ENCODE results near the gene CCDC194.

Gene CCDC194

DNA sequence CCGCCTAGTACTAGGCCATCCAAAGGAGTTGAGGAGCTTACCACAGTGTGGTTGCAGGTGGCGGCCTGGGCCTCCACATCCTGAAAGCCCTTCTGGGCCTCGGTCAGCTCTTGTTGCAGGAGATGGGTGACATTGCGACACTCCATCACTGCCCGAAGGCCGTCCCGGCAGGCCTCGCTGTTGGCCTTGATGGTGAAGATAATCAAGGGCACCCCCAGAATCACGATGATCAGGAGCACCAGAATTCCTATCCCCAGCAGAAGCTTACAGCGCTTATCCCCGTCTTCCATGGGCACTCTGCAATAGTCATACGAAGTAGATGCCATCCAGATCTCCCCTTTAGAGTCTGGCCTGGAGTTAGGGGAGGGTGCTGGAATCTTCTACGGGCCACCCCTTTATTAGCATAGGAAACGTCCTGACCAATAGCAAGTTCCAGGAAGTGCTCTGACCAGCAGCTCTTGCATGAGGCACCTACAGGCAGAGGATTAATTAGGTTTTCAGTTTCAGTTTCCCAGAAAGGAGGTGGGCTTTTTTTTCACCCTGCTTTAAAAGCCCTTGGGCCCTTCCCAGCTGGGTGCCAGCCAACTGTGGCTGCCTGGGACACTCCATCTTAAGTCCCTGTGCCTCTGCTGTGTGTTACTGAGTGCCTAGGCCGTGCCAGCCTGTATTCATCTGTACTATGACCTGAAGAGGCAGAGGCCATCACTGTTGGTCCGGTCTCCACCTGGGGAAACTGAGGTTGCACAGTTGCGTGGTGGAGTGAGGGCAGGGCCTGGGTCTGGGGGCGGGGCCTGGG is 11.5 kb upstream of the CCDC194 start, which contains the start of gene BST2:
BST2 (minus strand) TSS at position 381 of the 796 bp plus-strand sequence; CDS start at position 326, 55 bp downstream.
- no peak for DNase-seq (ENCODE audit: low spot score)

GRCh38 chr19:17404621-17405249 is 10.7 kb upstream of the CCDC194 start:
- DNase-seq (ENCODE audit: low spot score), result no peak

GRCh38 chr19:17404015-17404414 is 10.0 kb upstream of the CCDC194 start:
- no peak for DNase-seq (ENCODE audit: low spot score)

GRCh38 chr19:17402982-17403855 is 9.2 kb upstream of the CCDC194 start:
- no peak for DNase-seq (ENCODE audit: low spot score)

GRCh38 chr19:17401628-17402027 is 7.6 kb upstream of the CCDC194 start:
- no peak for DNase-seq (ENCODE audit: low spot score)

GRCh38 chr19:17398902-17399527 is 5.0 kb upstream of the CCDC194 start:
- DNase-seq (ENCODE audit: low spot score), result no peak

- no peak for DNase-seq (ENCODE audit: low spot score)
Measured at GRCh38 chr19:17394891-17395415, 957 bp upstream of the CCDC194 start.

- no peak for DNase-seq (ENCODE audit: low spot score)
Measured at GRCh38 chr19:17393002-17393401, 994 bp downstream of the CCDC194 start.

DNA sequence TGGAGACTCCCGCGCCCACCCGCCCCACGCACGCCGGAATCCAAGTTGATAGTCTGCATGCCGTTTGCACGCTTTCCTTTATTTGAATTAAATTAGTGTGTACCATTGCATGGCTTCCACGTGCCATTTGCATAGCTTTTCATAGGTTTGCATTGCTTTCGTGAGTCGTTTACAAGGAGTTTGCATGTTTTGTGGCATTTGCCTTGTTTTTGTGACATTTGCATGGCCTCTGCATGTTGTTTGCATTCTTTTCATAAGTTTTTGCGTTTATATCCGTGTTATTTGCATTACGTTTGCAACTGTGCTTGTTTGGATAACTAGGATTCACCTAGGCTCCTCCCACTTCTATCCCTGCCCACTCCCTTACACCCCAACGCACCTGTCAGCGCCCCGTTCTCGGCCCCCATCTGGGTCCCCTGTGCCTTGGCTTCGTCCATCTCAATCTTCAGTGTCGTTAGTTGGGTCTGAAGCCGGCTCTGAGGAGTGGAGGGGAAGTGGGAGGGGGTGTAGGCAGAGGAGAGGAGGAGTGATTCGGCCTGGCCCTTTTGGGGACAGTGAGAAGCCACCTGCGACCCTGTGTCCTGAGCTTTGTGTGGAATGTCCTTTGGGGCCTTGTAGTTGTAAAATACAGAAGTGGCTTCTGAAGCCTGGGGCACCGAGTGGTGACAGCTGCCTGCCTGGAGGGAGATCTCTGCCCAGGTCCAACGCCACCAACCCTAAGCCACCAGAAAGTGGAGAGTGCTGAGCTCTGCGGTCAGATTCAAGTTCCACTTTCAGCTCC is 2.4 kb downstream of the CCDC194 start:
- no peak for DNase-seq (ENCODE audit: low spot score)

DNA sequence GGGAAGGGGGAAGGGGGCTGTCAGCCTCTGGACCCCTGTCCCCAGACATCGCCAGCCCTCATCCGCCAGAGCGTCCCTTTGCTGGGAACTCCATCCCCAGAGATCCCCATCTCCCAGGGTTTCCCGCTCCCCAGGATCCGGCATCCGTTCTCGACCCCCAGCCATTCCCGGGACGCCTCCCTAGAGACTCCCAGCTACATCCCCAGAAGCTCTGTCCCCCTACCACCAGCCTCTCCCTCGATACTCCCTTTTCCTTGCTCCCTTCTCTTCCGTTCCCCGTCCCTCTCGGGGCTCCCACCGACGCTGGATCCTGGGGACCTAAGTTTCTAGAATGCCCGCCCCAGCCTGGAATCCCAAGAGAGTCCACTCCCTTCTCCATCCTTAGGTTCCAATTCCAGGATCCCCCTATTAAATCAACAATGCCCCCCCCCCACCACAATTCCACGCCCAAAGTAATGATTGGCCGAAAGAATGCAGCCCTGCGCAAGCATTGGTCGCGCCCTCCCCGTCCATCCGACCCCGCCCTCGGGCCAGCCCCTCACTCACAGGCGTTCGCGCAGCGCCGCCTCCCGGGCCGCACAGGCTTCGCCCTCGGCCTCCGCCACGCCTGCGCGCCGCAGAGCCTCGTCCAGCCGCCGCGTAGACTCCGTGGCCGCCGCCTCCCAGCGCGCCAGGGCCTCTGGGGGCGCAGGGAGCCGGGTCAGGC is 3.2 kb downstream of the CCDC194 start:
- DNase-seq (ENCODE audit: low spot score), result peak; percentile 93

GRCh38 chr19:17389957-17390664 is 3.9 kb downstream of the CCDC194 start:
- no peak for DNase-seq (ENCODE audit: low spot score)

- no peak for DNase-seq (ENCODE audit: low spot score)
Measured at GRCh38 chr19:17389288-17389687, 4.7 kb downstream of the CCDC194 start.

- no peak for DNase-seq (ENCODE audit: low spot score)
Measured at GRCh38 chr19:17385878-17386611, 8.0 kb downstream of the CCDC194 start.

GRCh38 chr19:17380426-17381138 is 13.4 kb downstream of the CCDC194 start:
- DNase-seq (ENCODE audit: low spot score), result no peak

DNA sequence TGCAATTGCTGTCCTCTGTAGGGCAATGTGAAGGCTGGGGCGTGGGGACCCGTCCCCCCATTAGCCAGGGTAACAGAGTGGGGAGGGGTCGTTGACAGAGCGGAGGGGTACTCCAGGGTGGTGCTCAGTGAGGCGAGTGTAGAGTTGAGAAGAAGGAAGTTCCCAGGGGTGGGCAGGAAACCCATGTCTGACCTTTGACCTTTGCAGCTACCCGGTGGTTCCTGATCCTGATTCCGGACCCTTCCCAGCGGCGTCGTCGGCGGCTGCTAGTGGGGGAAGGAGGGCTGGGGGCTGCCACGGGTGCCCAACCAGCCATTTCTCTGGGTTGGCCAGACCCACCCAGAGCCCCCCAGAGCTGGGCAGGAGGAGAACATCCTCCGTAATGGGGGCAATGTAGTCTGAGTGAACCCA is 14.8 kb downstream of the CCDC194 start:
- no peak for DNase-seq (ENCODE audit: low spot score)

DNA sequence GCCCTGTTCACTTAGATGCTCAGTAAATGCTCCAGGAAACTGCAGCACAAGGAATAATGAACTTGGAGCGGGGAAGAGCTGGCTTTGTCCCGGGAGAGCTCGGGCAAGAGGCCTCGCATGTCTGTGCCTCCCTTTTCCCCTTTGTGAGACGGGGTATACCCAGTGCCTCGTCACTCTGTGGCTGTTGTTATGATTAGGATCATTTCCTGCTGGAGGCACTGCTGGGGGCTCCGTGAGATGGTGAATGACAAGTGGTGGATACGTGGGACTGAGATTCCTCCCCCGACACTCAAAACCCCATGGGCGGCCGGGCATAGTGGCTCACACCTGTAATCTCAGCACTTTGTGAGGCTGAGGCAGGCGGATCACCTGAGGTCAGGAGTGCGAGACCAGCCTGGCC is 15.7 kb downstream of the CCDC194 start:
- DNase-seq (ENCODE audit: low spot score), result no peak

- no peak for DNase-seq (ENCODE audit: low spot score)
Measured at GRCh38 chr19:17376935-17377600, 16.9 kb downstream of the CCDC194 start, which contains the start of gene PLVAP. Gene PLVAP (minus strand): TSS chr19:17377342. CDS start chr19:17377288, 54 bp downstream.

All from left forelimb (tissue), 1 donor.